H1 (cell line): ENCODE results near the gene TTC36. TPM values are rescaled to one million over a fixed set of nuclear protein-coding genes. Genes with fewer than 3 reads are reported as not detected.

ENCODE experiments used
- CTCF ChIA-PET: fragments of 300-600 bp; sonication (Branson Sonifier 250); formaldehyde crosslinking; loops from one replicate; lab custom pipeline; 2021; ENCODE audit not compliant: partially characterized antibody; lab: Charles Lee
- POLR2A ChIA-PET: fragments of 300-600 bp; sonication (Branson Sonifier 250); formaldehyde crosslinking; loops from one replicate; lab custom pipeline; 2021; ENCODE audit warnings: inconsistent platforms; ENCODE audit not compliant: partially characterized antibody; lab: Charles Lee
- DNase-seq, 2 experiments: peaks; one replicate each; pipeline versions ENCODE4 v3.0.0 to v3.0.0-alpha.2; 2010 to 2022; ENCODE audit warnings: low spot score in 2 of 2, low read depth in 1 of 2, mixed read lengths in 1 of 2
- FAIRE-seq: peaks from 2 replicates; lab custom pipeline; 2011; peaks lifted over from hg19 to GRCh38; lab: Jason Lieb, UNC
- H2AFZ ChIP-seq: 2 replicates; pipeline ENCODE4 v1.8.1; 2012; ENCODE audit warnings: low read length, inconsistent platforms
- H2AK5ac ChIP-seq: 2 replicates; pipeline ENCODE4 v1.6.1; 2013; ENCODE audit warnings: low read depth, low read length
- H2BK120ac ChIP-seq: replicated peaks from 2 replicates; pipeline ENCODE3; 2013; ENCODE audit warnings: low read depth, low read length, inconsistent platforms
- H2BK12ac ChIP-seq: 2 replicates; pipeline ENCODE4 v1.6.1; 2013; ENCODE audit warnings: low read depth, low read length
- H2BK15ac ChIP-seq: 2 replicates; pipeline ENCODE4 v1.6.1; 2013; ENCODE audit warnings: low read length
- H2BK20ac ChIP-seq: 2 replicates; pipeline ENCODE4 v1.6.1; 2013; ENCODE audit warnings: low read length
- H2BK5ac ChIP-seq: 2 replicates; pipeline ENCODE4 v1.6.1; 2013; ENCODE audit warnings: low read depth, low read length
- H3K14ac ChIP-seq: 2 replicates; pipeline ENCODE4 v1.6.1; 2013; ENCODE audit warnings: inconsistent platforms; ENCODE audit not compliant: insufficient read length
- H3K18ac ChIP-seq: 2 replicates; pipeline ENCODE4 v1.6.1; 2013; ENCODE audit warnings: low read length; ENCODE audit errors: extremely low read depth
- H3K23ac ChIP-seq: 2 replicates; pipeline ENCODE4 v1.6.1; 2013; ENCODE audit warnings: inconsistent platforms; ENCODE audit not compliant: insufficient read length
- H3K23me2 ChIP-seq: 2 replicates; pipeline ENCODE4 v1.6.1; 2013; ENCODE audit warnings: low read depth, low read length
- H3K27ac ChIP-seq: 2 replicates; pipeline ENCODE4 v1.6.1; 2011; ENCODE audit warnings: low read depth, low read length, inconsistent platforms
- H3K27me3 ChIP-seq, 4 experiments: replicated peaks in 1 of 4; 1 replicate in 1 of 4; 2 replicates in 3 of 4; pipeline versions ENCODE4 v1.6.1 to v1.8.1; 2011 to 2013; ENCODE audit warnings: low read length in 3 of 4, mild to moderate bottlenecking in 3 of 4, inconsistent platforms in 2 of 4, mixed read lengths in 2 of 4, moderate library complexity in 1 of 4; ENCODE audit not compliant: control insufficient read depth in 3 of 4, insufficient read depth in 3 of 4; ENCODE audit errors: extremely low read depth in 1 of 4
- H3K36me3 ChIP-seq, 4 experiments: 2 replicates each; pipeline versions ENCODE4 v1.6.1 to v1.8.1; 2011 to 2013; ENCODE audit warnings: mild to moderate bottlenecking in 4 of 4, low read length in 3 of 4, moderate library complexity in 2 of 4, control low read depth in 1 of 4, inconsistent platforms in 1 of 4; ENCODE audit not compliant: insufficient read depth in 4 of 4, control insufficient read depth in 2 of 4
- H3K4ac ChIP-seq: replicated peaks from 2 replicates; pipeline ENCODE3; 2013; ENCODE audit warnings: low read length, low read depth, mixed read lengths, inconsistent platforms; ENCODE audit not compliant: insufficient read length
- H3K4me1 ChIP-seq, 4 experiments: replicated peaks in 1 of 4; 1 replicate in 1 of 4; 2 replicates in 3 of 4; pipeline versions ENCODE4 v1.6.1 to v1.8.1; 2011 to 2013; ENCODE audit warnings: low read length in 3 of 4, inconsistent platforms in 2 of 4, mixed read lengths in 1 of 4; ENCODE audit not compliant: insufficient read depth in 4 of 4, control insufficient read depth in 3 of 4
- H3K4me2 ChIP-seq, 2 experiments: 2 replicates each; pipeline versions ENCODE4 v1.6.1 to v1.8.1; 2011 to 2013; ENCODE audit warnings: low read depth in 2 of 2, low read length in 2 of 2, control low read depth in 1 of 2, inconsistent platforms in 1 of 2, mild to moderate bottlenecking in 1 of 2; ENCODE audit not compliant: insufficient read depth in 1 of 2
- H3K4me3 ChIP-seq, 4 experiments: fragments of 200-600, 300-600 bp in 1 of 4; sonication (generic), shearing (Covaris generic), sonication (Bioruptor Twin) in 1 of 4; 2 replicates each; pipeline versions ENCODE4 v1.5.1 to v1.8.1; 2011 to 2016; ENCODE audit warnings: low read length in 4 of 4, low read depth in 3 of 4, control low read depth in 2 of 4, inconsistent platforms in 2 of 4, mild to moderate bottlenecking in 2 of 4, mixed read lengths in 1 of 4, moderate library complexity in 1 of 4; ENCODE audit not compliant: insufficient read depth in 2 of 4; ENCODE audit errors: extremely low read depth in 1 of 4
- H3K56ac ChIP-seq: replicated peaks from 2 replicates; pipeline ENCODE3; 2013; ENCODE audit warnings: low read depth, mild to moderate bottlenecking, mixed read lengths, low read length, inconsistent platforms; ENCODE audit not compliant: insufficient read length
- H3K79me1 ChIP-seq: 2 replicates; pipeline ENCODE4 v1.6.1; 2013; ENCODE audit warnings: low read depth, low read length, control low read depth
- H3K79me2 ChIP-seq, 2 experiments: 2 replicates each; pipeline versions ENCODE4 v1.6.1 to v1.8.1; 2012 to 2013; ENCODE audit warnings: low read length in 2 of 2, mild to moderate bottlenecking in 2 of 2, inconsistent platforms in 1 of 2; ENCODE audit not compliant: insufficient read depth in 2 of 2, control insufficient read depth in 1 of 2
- H3K9ac ChIP-seq, 4 experiments: replicated peaks in 1 of 4; 1 replicate in 1 of 4; 2 replicates in 3 of 4; pipeline versions ENCODE4 v1.6.1 to v1.8.1; 2011 to 2013; ENCODE audit warnings: low read depth in 3 of 4, low read length in 3 of 4, control low read depth in 2 of 4, mild to moderate bottlenecking in 2 of 4, moderate library complexity in 2 of 4, inconsistent platforms in 1 of 4; ENCODE audit errors: extremely low read depth in 1 of 4
- H3K9me3 ChIP-seq, 2 experiments: 2 replicates each; pipeline versions ENCODE4 v1.6.1 to v1.8.1; 2012 to 2013; ENCODE audit warnings: mild to moderate bottlenecking in 2 of 2, moderate library complexity in 2 of 2, control low read depth in 1 of 2, inconsistent platforms in 1 of 2, low read depth in 1 of 2, low read length in 1 of 2, mixed read lengths in 1 of 2; ENCODE audit not compliant: insufficient read depth in 2 of 2
- H4K20me1 ChIP-seq, 2 experiments: replicated peaks in 1 of 2; 2 replicates each; pipeline versions ENCODE3 to v1.8.1; 2011 to 2013; ENCODE audit warnings: inconsistent platforms in 2 of 2, low read length in 2 of 2, mild to moderate bottlenecking in 1 of 2; ENCODE audit not compliant: insufficient read depth in 2 of 2, control insufficient read depth in 1 of 2
- H4K5ac ChIP-seq: 2 replicates; pipeline ENCODE4 v1.6.1; 2013; ENCODE audit warnings: low read length, low read depth, mixed read lengths, inconsistent platforms; ENCODE audit not compliant: insufficient read length
- H4K8ac ChIP-seq: 2 replicates; pipeline ENCODE4 v1.8.0; 2013; ENCODE audit warnings: mild to moderate bottlenecking, moderate library complexity, low read length, inconsistent platforms; ENCODE audit not compliant: insufficient read depth; ENCODE audit errors: extremely low read depth
- H4K91ac ChIP-seq: replicated peaks from 2 replicates; pipeline ENCODE3; 2013; ENCODE audit warnings: low read length, mixed read lengths, inconsistent platforms; ENCODE audit not compliant: insufficient read length
- BCL11A ChIP-seq, 2 experiments: IDR thresholded peaks; one replicate each; pipeline ENCODE4 v1.6.1; 2011; ENCODE audit warnings: low read depth in 2 of 2, low read length in 2 of 2, mild to moderate bottlenecking in 2 of 2
- JUN ChIP-seq: IDR thresholded peaks from 2 replicates; pipeline ENCODE4 v1.6.1; 2011; ENCODE audit warnings: low read depth, mild to moderate bottlenecking, improper control_type of control experiment, low read length
- JUND ChIP-seq: IDR thresholded peaks from 2 replicates; pipeline ENCODE4 v1.6.1; 2011; ENCODE audit warnings: mild to moderate bottlenecking, improper control_type of control experiment, low read length
- KDM5A ChIP-seq: fragments of 200-600 bp; IDR thresholded peaks from 2 replicates; pipeline ENCODE4 v1.7.1; 2012; ENCODE audit warnings: mild to moderate bottlenecking, low read length, inconsistent platforms, mixed read lengths
- NRF1 ChIP-seq: IDR thresholded peaks from 2 replicates; pipeline ENCODE4 v1.6.1; 2011; ENCODE audit warnings: mild to moderate bottlenecking, low read depth, low read length, improper control_type of control experiment
- RXRA ChIP-seq: IDR thresholded peaks from 2 replicates; pipeline ENCODE4 v1.6.1; 2011; ENCODE audit warnings: low read depth, mild to moderate bottlenecking, low read length, moderate library complexity; ENCODE audit not compliant: insufficient read depth
- SAP30 ChIP-seq: fragments of 300-600 bp; sonication (generic); IDR thresholded peaks from 2 replicates; pipeline ENCODE4 v1.7.1; 2012; ENCODE audit warnings: low read length, moderate library complexity, mild to moderate bottlenecking, inconsistent platforms; ENCODE audit not compliant: insufficient read depth, insufficient replicate concordance
- TAF1 ChIP-seq: IDR thresholded peaks from 2 replicates; pipeline ENCODE4 v1.6.1; 2011; ENCODE audit warnings: mild to moderate bottlenecking, low read depth, low read length
- TEAD4 ChIP-seq: IDR thresholded peaks from 2 replicates; pipeline ENCODE4 v1.6.1; 2012; ENCODE audit warnings: low read depth, low read length, inconsistent platforms, mixed read lengths
- YY1 ChIP-seq: IDR thresholded peaks from 2 replicates; pipeline ENCODE4 v1.6.1; 2011; ENCODE audit warnings: low read depth, mild to moderate bottlenecking, low read length
- WGBS, 2 experiments: shearing (Covaris generic) in 1 of 2; methylation state at CpG; one replicate each; pipeline versions ENCODE4 v1.1.6 to v1.1.7; 2013 to 2015; ENCODE audit warnings: low lambda C conversion rate in 2 of 2, mixed read lengths in 2 of 2, inconsistent platforms in 1 of 2, low coverage in 1 of 2, missing lambda C conversion rate in 1 of 2; ENCODE audit not compliant: insufficient replicate concordance in 2 of 2, insufficient coverage in 1 of 2, insufficient read length in 1 of 2; ENCODE audit errors: extremely low coverage in 1 of 2, missing lambda C conversion rate in 1 of 2; 5-methylcytosine and 5-hydroxymethylcytosine counted together
- polyA plus RNA-seq, 7 experiments: library from polyadenylated mRNA; depleted of rRNA in 3 of 7; stranded (reverse) in 5 of 7; unstranded in 2 of 7; fragments of >200 nt in 5 of 7; fragments of 200-250 nt in 2 of 7; gene quantifications; 1 replicate in 5 of 7; 2 replicates in 1 of 7; 4 replicates in 1 of 7; pipeline versions ENCODE4 v1.2.1 to v1.2.3, GENCODE V29; 2011 to 2013; ENCODE audit warnings: missing spikeins in 2 of 7, mixed read lengths in 2 of 7
- total RNA-seq: library from RNA; stranded (reverse); fragmentation: NEBNext Ultra II Directional; extraction: Animal tissue kit (Norgen Biotek cat#: 25700); gene quantifications from 2 replicates; pipeline ENCODE4 v1.2.1, GENCODE V29; 2021
- TF ChIP-seq, protein P1 (sequence below): IDR thresholded peaks from 2 replicates; pipeline ENCODE4 v1.6.1; 2012; ENCODE audit warnings: inconsistent platforms
- TF ChIP-seq, protein P2 (sequence below): IDR thresholded peaks from 2 replicates; pipeline ENCODE4 v1.6.1; 2012; ENCODE audit warnings: low read length, inconsistent platforms

Gene TTC36
- total and polyA plus RNA-seq, 2 of the 8 experiments (the other 6 are each of a cell fraction or from before 2014, with no cell fraction given) = not detected

DNA sequence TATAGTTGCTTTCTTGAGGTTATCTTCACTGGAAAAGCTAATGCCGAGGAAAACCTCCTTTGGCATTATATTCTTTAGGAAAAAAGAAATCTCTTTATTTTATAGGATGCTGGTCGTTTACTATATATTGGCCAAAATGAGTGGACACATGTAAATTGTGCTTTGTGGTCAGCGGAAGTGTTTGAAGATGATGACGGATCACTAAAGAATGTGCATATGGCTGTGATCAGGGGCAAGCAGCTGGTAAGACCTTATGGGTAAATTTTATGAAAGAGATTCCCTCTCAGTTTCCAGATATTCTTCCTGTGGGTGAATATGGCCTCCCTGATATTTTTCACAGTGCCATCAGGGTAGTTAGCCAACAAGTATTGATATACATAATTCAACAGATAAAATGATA lies 29.4 kb upstream of the TTC36 start:
- H2BK15ac ChIP-seq = no peak overlapping the region
- H3K4me2 ChIP-seq = no peak overlapping the region
- FAIRE-seq = no peak
- no peak overlapping the region for H3K18ac ChIP-seq
- no peak overlapping the region for H3K9ac ChIP-seq
- no peaks in the 10 kb centered on the region for H3K4me1 ChIP-seq
- H2AFZ ChIP-seq = no peak overlapping the region
- H3K27ac ChIP-seq = no peak overlapping the region
- H2BK120ac ChIP-seq = no peak overlapping the region
- no peak overlapping the region for H3K4ac ChIP-seq
- DNase-seq = no peak
- no peaks in the 10 kb centered on the region for H3K23me2 ChIP-seq
- H3K79me2 ChIP-seq = no peaks in the 10 kb centered on the region
- H3K79me1 ChIP-seq = no peaks in the 10 kb centered on the region
- no peak overlapping the region for H4K8ac ChIP-seq
- WGBS, 2 experiments = 94% methylated on average over 4 of the region's 4 CpGs; no CpG with 5 or more reads in 1 of the 2 experiments
- POLR2A ChIA-PET = interaction anchor here (1.1 kb wide), 1 partner anchor 47 kb away, joined by 3 read pairs; no protein-coding TSS in a partner anchor
- H2BK20ac ChIP-seq = no peak overlapping the region
- H3K56ac ChIP-seq = no peak overlapping the region
- no peak overlapping the region for H3K23ac ChIP-seq
- H2BK5ac ChIP-seq = no peak overlapping the region
- no peaks in the 10 kb centered on the region for H3K27me3 ChIP-seq
- H3K9me3 ChIP-seq = no peaks in the 10 kb centered on the region
- H2BK12ac ChIP-seq = no peak overlapping the region
- H3K14ac ChIP-seq = no peak overlapping the region
- H4K5ac ChIP-seq = no peak overlapping the region
- H4K20me1 ChIP-seq = peaks cover 0 to 2% of the 10 kb centered on the region in 2 experiments
- no peak overlapping the region for H4K91ac ChIP-seq
- H3K4me3 ChIP-seq = no peak overlapping the region
- peaks cover 37 to 94% (median 85%) of the 10 kb centered on the region in 4 experiments; a peak in 7 of 8 replicates for H3K36me3 ChIP-seq
- CTCF ChIA-PET = interaction anchor here (0.5 to 1.2 kb wide), 3 partner anchors 8 to 115 kb away, joined by 3 to 4 read pairs (median 3); no protein-coding TSS in a partner anchor
- H2AK5ac ChIP-seq = no peak overlapping the region
- TF ChIP-seq JUN = no peak
- no peak for TF ChIP-seq SAP30
- no peak for TF ChIP-seq TAF1
- TF ChIP-seq, protein P1, sequence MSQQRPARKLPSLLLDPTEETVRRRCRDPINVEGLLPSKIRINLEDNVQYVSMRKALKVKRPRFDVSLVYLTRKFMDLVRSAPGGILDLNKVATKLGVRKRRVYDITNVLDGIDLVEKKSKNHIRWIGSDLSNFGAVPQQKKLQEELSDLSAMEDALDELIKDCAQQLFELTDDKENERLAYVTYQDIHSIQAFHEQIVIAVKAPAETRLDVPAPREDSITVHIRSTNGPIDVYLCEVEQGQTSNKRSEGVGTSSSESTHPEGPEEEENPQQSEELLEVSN = no peak
- no peak for TF ChIP-seq RXRA
- TF ChIP-seq JUND = no peak
- TF ChIP-seq BCL11A (IDR thresholded peaks at IDR 0.05; ENCODE audit: low read depth in 2 of 2, low read length in 2 of 2) = no peak
- no peak for TF ChIP-seq KDM5A
- no peak for TF ChIP-seq NRF1
- TF ChIP-seq TEAD4 = no peak
- TF ChIP-seq, protein P2, sequence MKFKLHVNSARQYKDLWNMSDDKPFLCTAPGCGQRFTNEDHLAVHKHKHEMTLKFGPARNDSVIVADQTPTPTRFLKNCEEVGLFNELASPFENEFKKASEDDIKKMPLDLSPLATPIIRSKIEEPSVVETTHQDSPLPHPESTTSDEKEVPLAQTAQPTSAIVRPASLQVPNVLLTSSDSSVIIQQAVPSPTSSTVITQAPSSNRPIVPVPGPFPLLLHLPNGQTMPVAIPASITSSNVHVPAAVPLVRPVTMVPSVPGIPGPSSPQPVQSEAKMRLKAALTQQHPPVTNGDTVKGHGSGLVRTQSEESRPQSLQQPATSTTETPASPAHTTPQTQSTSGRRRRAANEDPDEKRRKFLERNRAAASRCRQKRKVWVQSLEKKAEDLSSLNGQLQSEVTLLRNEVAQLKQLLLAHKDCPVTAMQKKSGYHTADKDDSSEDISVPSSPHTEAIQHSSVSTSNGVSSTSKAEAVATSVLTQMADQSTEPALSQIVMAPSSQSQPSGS = no peak
- TF ChIP-seq YY1 = no peak
